HG03342 (cell line): ENCODE measurements around the gene RUVBL1.
"Not testable (repeated sequence)": the region's sequence is repeated elsewhere in the genome, so short reads cannot be mapped to it uniquely, and the experiment has no call there.

Experiments
- ATAC-seq: cut with Tn5 transposase; IDR thresholded peaks from one replicate; pipeline ENCODE4 v1.9.1; 2021; ENCODE audit warnings: mild to moderate bottlenecking, moderate library complexity; ENCODE audit not compliant: unreplicated experiment

The RUVBL1 gene

GRCh38 chr3:128123538-128124368 lies at the start of gene RUVBL1:
Gene RUVBL1, minus strand, starts transcription at chr3:128123812. Its CDS starts 88 bp downstream, at chr3:128123724.
- ATAC-seq: peak; percentile 97

- no peak for ATAC-seq
Measured at GRCh38 chr3:128173200-128173599, 49.6 kb upstream of the RUVBL1 start.

GRCh38 chr3:128170866-128171516 lies 47.4 kb upstream of the RUVBL1 start:
- ATAC-seq: no peak

GRCh38 chr3:128168836-128169235 lies 45.2 kb upstream of the RUVBL1 start:
- no peak for ATAC-seq

- ATAC-seq: no peak
Measured at GRCh38 chr3:128167973-128168674, 44.5 kb upstream of the RUVBL1 start.

- ATAC-seq: no peak
Measured at GRCh38 chr3:128167646-128167972, 44.0 kb upstream of the RUVBL1 start.

GRCh38 chr3:128166971-128167453 lies 43.4 kb upstream of the RUVBL1 start:
- no peak for ATAC-seq

- ATAC-seq: no peak
Measured at GRCh38 chr3:128163432-128163831, 39.8 kb upstream of the RUVBL1 start.

GRCh38 chr3:128160661-128161060 lies 37.0 kb upstream of the RUVBL1 start:
- no peak for ATAC-seq

- ATAC-seq: no peak
Measured at GRCh38 chr3:128155616-128156360, 32.2 kb upstream of the RUVBL1 start.

GRCh38 chr3:128154354-128154753 lies 30.7 kb upstream of the RUVBL1 start:
- ATAC-seq: not testable (repeated sequence)

- peak; percentile 83 for ATAC-seq
Measured at GRCh38 chr3:128153156-128154041, 29.8 kb upstream of the RUVBL1 start, which contains the start of gene EEFSEC. Gene EEFSEC, plus strand, starts transcription at chr3:128153481. Its CDS starts 27 bp downstream, at chr3:128153508.

- ATAC-seq: no peak
Measured at GRCh38 chr3:128152419-128153155, 29.0 kb upstream of the RUVBL1 start.

- no peak for ATAC-seq
Measured at GRCh38 chr3:128151758-128152274, 28.2 kb upstream of the RUVBL1 start.

- no peak for ATAC-seq
Measured at GRCh38 chr3:128149650-128150049, 26.0 kb upstream of the RUVBL1 start.

GRCh38 chr3:128146201-128146600 lies 22.6 kb upstream of the RUVBL1 start:
- no peak for ATAC-seq

GRCh38 chr3:128145279-128145678 lies 21.7 kb upstream of the RUVBL1 start:
- no peak for ATAC-seq

GRCh38 chr3:128144512-128145187 lies 21.0 kb upstream of the RUVBL1 start:
- no peak for ATAC-seq
